ENCODE results near the gene HADHA.
"Not testable (repeated sequence)": the region's sequence is repeated elsewhere in the genome, so short reads cannot be mapped to it uniquely, and the experiment has no call there.

Gene HADHA

DNA sequence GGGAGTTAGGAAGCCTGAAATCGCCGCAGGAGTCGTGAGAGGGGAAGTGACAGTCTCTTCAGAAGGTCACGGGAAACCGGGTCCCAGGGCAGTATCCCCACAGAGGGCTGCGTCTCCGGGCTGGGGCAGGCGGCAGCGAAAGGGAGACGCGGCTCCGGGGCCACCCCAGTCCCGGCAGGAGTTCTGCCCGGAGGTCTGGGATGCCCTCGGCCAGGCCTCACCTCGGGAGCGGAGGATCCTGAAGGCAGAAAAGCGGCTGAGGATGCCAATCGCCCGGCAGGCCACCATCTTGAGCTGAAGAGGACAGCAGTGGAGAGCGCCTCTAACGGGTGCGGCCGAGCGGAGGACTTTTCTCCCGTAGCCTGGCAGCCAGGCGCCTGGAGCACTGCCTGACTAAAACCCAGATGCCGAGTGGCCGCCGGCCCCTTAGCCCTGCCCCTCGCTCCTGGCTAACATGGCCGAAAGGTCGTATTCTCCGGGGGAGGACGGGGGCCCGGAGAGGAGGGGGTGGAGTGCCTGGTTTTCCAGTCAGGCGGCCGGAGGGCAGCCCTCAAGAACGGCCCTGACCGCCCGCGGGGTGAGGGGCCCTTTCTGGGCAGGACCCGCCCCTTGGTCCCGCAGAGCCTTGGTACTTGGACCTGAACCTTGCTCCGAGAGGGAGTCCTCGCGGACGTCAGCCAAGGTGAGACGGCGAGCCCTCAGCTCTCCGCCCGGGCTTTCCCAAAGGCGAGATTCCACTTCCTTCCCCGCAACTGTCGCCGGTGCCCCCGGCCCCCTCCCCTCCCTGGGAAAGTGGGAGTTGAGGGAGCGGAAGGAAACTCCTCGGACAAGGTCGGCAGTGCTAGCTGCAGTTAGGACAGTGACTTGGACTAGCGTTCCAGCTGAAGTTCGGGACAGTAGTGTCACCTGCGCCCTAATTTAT is at the start of gene HADHA, which contains the start of gene HADHB:
HADHA (minus strand) TSS at position 324 of the 922 bp plus-strand sequence; CDS start at position 288, 36 bp downstream.
HADHB (plus strand) TSS at position 631 of the 922 bp plus-strand sequence. CDS start 9,316 bp downstream, outside the sequence.
- DNase-seq (ENCODE audit: low read depth in 2 of 2), result peak; percentile 80 to 81

DNA sequence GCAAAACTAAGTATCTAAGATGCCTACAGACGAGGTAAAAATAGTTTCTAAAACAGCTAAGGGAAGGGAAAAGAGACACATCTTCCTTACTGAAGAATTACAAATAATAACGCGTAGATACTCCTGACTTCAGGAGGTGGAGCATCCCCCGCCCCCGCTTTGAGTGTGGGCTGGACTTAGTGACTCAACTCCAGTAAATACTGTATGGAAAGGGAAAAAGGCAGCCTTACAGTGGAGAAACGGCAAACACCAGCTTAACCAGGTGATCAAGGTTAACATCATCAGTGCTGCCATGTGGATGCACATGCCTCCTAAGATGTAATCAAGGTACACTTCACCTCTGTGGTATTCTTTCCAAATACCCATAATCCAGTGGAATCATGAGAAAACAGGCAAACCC is 48.2 kb upstream of the HADHA start:
- no peak for DNase-seq (ENCODE audit: low read depth in 2 of 2)

DNA sequence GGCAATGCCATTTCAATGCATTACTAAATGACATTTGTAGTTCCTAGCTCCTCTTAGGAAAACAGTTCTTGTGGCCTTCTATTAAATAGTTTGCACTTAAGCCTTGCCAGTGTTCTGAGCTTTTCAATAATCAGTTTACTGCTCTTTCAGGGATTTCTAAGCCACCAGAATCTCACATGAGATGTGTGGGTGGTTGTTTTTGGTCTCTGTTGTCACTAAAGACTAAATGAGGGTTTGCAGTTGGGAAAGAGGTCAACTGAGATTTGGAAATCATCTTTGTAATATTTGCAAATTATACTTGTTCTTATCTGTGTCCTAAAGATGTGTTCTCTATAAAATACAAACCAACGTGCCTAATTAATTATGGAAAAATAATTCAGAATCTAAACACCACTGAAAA is 45.6 kb upstream of the HADHA start:
- DNase-seq (ENCODE audit: low read depth in 2 of 2), result no peak

DNA sequence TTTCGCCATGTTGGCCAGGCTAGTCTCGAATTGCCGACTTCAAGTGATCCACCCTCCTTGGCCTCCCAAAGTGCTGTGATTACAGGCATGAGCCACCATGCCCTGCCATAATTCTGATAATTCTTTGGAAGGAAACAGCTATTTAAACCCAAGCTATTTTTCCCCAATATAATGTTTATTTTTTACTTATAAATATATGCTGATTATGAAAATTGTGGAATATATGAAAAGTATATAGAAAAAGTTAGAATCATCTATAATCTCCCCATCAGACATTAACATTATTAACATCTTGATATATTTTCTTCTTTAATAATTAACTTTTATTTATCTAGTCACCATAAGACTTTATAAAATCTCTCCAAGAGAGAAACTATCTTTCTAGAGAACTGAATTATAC is 41.5 kb upstream of the HADHA start:
- DNase-seq (ENCODE audit: low read depth in 2 of 2), result no peak

DNA sequence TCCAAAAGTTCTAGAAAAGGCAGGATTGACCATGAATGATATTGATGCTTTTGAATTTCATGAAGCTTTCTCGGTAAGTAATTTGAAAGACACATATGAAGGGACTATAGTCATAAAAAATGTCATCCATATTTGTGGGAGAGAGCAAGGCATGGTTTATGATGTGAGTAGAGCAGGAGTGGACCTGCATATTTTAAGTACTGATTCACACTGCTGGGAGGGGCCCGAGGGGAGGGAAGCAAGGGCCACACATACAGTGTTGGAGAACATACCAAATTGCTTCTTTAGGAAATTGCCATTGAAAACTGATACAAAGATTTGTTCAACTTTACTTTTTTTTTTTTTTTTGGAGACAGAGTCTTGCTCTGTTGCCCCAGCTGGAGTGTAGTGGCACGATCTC is 39.7 kb upstream of the HADHA start:
- no peak for DNase-seq (ENCODE audit: low read depth in 2 of 2)

DNA sequence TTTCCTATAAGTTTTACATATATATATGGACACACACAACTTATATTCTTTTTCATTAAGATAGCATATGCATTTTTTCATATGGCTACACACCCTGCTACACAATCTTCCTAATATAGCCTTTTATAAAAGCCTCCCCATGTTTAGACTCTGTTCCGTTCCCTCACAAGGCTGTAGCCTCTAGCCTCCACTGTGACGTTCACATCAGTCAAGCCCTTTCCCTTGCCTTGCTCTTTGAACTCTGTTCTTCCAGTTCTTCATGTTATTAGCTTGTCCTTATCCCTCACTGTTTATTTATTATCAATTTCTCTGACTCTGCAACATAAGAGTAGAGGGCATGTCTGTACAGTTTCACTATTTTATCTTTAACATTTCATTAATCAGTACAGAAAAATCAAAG is 39.2 kb upstream of the HADHA start:
- DNase-seq (ENCODE audit: low read depth in 2 of 2), result no peak

DNA sequence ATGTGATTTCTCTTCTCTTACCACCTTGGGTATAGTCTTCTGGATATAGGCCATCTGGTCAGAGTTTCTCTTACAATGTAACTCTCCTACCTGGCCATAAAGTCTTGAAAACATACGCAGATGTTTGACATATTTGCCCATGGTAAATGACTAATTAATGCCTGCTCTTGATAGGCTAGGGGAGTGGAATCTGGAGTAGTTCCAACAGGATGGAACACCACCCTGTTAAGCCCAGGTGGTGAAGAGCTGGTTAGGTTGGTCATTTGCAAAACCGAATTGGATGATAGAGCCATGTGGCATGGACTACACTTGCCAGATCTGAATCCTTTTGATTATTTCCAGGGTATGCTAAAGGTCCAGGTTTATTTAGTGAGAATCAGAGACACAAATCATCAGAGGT is 36.8 kb upstream of the HADHA start:
- DNase-seq (ENCODE audit: low read depth in 2 of 2), result no peak

DNA sequence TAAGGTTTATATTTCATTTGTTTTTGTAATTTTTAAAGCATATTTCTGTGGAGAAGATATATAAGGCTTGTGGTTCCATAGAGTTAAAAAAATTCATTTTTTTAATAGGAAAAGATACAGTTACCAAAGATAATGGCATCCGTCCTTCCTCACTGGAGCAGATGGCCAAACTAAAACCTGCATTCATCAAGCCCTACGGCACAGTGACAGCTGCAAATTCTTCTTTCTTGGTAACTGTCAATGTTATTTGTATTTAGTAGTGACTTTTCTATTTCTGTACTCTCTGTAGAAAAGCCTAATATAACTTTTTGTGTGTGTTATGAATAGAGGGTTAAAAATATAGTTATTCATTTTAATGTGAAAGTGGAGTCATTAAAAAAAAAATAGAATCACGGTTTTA is 35.5 kb upstream of the HADHA start:
- no peak for DNase-seq (ENCODE audit: low read depth in 2 of 2)

DNA sequence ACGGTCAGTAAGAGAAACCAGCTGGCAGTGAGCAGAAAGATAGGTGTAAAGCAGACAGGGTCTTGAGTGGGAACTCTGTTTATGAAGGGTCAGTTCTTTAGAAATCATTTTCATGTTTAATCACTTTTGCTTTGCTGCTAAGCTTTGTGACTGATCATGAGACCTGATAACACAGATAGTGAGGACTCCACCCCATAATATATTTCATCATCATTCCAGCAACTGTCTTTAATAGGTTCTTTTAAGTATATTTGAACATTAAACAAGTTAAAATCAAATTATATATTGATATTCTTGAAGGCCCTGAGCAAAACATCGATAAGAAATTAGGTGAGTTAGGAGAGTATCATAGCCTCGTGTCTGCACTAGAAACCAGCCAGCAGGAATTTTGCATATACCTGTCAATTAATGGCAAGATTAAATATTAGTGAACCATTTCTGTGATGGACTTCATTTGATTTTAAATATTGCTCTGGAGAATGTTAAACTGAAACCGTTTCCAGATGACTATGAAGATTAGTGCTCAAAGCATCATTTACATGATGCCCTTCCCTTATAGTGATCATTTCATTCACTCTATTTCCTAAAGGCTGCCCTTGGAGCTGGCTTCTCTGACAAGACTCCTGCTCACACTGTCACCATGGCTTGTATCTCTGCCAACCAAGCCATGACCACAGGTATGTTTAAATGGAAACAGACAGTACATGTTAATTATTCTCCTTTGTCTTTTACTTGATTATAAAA is 32.2 kb upstream of the HADHA start:
- DNase-seq (ENCODE audit: low read depth in 2 of 2), result no peak

DNA sequence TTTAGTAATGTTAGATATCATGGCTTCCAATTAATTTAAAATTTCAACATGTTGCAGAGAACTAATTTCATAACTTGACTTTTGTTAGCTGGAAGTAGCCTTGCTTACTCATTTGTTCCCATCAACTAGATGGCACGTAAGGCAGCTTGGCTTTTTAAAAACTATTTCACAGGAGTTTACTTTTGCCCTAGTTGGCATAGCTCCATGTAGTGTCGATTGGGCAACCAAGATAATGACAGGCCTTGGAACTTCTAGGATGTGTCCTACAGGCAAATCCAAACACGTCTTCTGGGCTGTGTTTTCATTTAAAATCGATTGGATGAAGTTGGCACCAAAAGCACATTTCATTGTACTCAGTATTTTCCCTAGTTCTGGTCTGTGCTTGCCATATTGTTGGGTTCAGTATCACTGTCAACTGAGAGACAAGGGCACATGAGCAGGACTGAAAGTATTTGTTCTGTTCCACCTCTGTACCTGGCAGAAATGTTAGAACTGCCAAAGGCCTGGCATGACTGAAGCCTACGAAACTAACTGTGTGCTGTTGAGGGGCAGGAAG is 29.7 kb upstream of the HADHA start:
- DNase-seq (ENCODE audit: low read depth in 2 of 2), result no peak

DNA sequence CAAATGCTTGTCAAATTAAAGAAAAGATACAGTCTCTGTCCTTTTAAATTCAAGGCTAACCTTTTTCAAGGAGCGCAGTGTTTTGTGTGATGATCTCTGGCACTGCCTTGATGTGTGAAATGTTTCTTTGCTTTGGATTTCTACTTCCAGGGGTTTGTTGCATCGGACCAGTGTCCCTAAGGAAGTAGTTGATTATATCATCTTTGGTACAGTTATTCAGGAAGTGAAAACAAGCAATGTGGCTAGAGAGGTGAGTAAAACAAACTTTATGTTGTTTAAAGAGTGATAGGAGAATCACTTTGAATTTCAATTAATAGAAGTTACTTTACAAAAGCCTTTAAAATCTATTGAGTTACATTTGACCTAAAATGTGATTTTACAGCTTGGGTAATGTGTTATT is 29.1 kb upstream of the HADHA start:
- DNase-seq (ENCODE audit: low read depth in 2 of 2), result no peak

DNA sequence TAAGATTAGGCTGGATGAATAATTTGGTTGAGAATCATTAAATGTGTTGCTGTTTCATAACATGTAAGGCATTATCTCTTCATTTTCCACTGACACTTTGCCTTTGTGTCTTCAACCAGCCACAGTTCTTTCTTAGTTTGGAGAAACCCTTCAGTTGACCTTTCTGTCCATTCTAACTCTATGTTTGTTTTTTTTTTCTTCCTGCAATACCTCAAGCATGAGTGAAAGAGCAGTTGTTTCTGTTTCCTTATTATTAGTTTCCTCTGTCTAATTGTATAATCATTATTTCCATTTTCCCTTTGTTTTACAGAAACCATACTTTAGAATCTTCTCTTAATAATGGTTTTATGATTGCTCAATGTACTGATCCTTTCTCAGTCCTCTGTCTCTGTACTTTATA is 25.9 kb upstream of the HADHA start:
- DNase-seq (ENCODE audit: low read depth in 2 of 2), result no peak

DNA sequence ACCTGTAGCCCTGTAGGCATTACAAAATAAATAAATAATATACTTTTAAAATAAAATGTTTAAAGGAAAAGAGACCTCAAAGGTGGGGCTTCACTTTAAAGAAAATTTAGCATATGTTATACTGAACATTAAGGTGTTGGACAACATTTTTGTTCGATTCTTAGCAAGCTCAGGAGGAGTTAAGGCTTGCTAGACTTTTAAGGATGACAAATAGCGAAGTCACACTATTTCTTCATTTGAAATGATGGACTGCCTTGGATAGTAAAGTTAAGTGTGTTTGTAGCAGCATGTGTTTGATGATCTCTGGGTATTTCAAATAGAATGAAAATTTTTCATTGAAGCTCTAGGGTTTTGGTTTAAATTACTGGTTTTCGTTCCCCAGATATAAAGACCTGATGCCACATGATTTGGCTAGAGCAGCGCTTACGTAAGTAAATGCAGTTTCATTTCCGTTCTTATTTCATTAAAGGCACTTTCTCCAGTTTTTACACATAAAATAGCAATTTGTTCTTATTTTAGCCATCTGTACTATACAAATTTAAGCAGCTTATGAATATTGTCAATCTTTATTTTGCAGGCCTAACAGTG is 25.2 kb upstream of the HADHA start:
- no peak for DNase-seq (ENCODE audit: low read depth in 2 of 2)

DNA sequence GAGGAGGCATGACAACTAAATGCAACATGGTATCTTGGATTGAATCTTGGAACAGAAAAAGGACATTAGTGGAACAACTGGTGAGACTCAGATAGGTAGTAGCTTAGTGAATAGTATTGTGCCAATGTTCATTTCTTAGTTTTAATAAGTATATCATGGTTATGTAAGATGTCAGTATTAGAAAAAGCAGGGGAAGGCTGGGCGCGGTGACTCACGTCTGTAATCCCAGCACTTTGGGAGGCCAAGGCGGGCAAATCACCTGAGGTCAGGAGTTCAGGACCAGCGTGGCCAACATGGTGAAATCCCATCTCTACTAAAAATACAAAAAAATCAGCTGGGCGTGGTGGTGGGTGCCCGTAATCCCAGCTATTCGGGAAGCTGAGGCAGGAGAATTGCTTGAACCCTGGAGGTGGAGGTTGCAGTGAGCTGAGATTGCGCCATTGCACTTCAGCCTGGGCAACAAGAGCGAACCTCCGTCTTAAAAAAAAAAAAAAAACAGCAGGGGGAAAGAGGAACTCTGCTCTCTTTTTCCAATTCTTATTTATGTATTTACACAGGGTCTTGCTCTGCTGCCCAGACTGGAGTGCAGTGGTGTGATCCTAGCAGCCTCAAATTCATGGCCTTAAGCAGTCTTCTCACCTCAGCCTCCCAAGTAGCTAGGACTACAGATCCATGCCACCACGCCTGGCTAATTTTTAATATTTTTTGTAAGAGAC is 24.4 kb upstream of the HADHA start:
- not testable (repeated sequence) for DNase-seq (ENCODE audit: low read depth in 2 of 2)

DNA sequence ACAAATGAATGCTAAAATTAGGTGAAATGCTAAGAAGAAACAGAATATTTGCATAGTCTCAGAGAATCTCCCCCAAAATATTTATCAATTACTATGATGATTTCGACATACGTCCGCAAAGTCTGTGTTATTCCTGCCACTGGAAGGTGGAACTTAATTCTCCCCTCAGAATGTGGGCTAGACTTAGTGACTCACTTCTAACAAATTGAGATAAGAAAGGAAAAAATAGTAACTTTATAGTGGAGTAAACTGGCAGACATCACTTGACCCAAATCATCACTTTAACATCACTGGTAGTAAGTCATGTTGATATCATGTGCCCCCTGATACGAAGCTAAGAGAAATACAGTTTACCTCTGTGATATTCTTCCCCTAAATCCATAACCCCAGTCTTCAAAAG is 23.8 kb upstream of the HADHA start:
- no peak for DNase-seq (ENCODE audit: low read depth in 2 of 2)

DNA sequence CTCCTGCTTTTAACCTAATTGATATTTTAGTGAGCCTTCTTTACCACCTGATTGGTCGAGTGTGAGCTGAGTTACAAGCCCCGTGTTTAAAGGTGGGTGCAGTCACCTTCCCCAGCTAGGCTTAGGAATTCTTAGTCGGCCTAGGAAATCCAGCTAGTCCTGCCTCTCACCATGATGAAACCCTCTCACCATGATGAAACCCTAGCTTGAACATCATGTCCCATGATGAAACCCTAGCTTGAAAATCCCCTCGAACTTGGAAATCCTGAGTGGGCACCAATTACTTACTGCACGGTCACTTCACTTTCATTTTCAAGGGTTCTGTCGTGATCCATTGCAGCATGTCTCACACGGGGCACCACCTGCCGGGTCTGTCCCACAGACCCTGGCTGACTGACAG is 14.4 kb upstream of the HADHA start:
- DNase-seq (ENCODE audit: low read depth in 2 of 2), result not testable (repeated sequence)

DNA sequence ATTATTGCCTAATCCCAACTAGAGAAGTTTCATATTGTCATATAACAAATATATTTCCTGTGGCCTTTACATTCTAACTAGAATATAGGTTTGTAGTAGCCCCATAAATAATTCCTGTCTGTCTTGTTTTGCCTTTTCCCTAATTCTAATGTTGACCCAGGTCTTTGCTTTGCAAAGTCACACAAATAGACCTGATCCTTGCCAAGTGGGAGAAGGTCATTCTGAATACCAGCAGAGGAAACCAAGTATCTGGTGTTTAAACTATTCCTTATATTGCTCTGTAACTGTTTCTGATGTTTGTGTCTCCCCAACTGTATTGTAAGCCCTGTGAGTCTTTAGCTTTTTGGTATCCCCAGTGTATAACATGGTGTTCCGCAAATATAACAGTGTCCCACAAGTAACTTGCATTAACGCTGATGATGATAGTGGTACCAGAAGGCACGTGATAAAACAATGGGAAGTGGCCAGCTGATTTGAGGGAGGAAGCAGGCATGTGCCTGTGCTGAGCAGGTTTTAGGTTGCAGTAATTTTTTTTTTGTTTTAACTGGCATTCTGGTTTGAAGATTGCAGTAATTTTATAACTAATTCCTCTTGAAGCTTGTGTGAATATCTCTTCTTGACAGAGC is 11.4 kb upstream of the HADHA start:
- DNase-seq (ENCODE audit: low read depth in 2 of 2), result no peak

DNA sequence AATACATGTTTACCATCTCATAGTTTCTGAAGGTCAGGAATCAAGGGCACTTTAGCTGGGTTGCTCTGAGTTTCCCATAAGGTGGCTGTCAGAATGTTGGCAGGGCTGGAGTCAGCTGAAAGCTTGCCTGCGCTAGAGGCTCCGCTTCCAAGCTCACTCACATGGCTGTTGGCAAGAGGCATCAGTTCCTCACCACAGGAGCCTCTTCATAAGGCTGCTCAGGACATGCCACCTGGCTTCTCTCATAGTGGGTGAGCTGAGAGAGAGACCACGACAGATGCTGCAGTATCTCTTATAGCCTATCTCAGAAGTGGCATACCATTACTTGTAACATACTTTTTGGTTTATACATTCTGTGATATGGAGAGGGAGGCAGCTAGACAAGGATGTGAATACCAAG is 7.5 kb upstream of the HADHA start:
- no peak for DNase-seq (ENCODE audit: low read depth in 2 of 2)

DNA sequence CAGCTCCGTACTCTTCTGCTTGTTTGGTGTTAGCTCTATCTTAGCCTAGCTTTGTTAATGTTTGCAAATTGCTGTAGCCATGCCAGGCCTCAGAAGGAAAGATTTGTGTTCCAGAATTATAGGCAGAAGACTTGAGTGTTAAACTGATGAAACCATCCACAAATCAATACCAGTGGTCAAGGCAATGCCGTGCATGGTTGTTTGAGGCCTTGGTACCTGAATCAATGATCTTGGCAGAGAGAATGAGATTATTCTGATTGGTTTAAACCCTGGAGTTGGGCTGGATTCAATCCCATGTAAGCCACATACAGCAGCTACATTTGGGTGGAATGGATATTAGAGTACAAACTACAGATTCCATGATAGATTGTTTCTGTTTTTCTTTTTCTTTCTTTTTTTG is 5.2 kb upstream of the HADHA start:
- no peak for DNase-seq (ENCODE audit: low read depth in 2 of 2)

DNA sequence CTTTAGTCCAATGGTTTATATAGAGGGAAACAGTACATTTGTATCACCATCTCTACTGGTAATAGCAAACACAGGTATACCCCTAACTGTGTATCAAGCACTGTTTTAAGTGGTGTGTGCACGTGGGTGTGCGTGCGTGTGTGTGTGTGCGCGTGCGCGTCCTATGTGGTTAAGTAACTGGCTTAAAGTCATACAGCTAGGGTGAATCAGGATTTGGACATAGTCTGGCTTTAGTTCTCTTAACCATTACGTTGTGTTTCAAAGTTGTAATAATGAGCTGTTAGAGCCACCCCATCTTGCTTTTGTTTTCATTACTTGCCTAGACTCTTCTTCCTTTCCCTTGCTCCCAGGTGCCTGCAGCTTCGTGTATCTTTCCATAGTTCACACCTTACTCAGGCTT is 2.4 kb upstream of the HADHA start:
- DNase-seq (ENCODE audit: low read depth in 2 of 2), result peak in 1 of 2 donors; percentile 11

DNA sequence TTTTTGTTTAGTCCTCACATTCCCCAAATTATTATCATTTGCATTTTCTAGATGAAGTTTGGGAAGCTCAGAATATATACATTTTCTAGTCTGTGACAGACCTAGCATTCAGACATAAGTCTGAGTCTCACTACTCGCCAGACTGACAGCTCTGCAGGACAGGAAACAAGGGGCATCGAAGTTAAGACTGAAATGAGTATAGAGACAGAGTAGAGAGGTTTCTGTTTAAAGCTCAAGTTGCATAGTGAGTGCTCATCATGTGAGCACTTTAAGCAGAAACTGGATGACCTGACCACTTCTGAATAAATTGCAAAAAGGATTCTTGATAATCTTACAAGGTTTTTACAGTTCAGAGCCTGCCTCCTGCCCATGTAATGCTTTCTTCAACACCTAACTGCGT is 1.4 kb upstream of the HADHA start:
- DNase-seq (ENCODE audit: low read depth in 2 of 2), result no peak
